Heart right ventricle (tissue), 16 donors: ENCODE data around the gene MRPS18A. TPM values are rescaled to one million over a fixed set of nuclear protein-coding genes. Genes with fewer than 3 reads are reported as not detected.

ENCODE experiments used
- ATAC-seq, 8 donors: fragments of 200-7000 bp; cut with Tn5 transposase; one replicate each; pipeline ENCODE4 v1.9.1; 2020; ENCODE audit warnings: mild to moderate bottlenecking in 8 of 8, moderate library complexity in 8 of 8, moderate number of reproducible peaks in 1 of 8
- DNase-seq, 2 donors: peaks; one replicate each; pipeline ENCODE4 v3.0.0-alpha.2; 2020
- H3K27ac ChIP-seq, 10 donors: fragments of 200-600 bp; sonication (generic) in 2 of 10; one replicate each; pipeline versions ENCODE4 v1.5.0 to v1.8.0; 2020 to 2022; ENCODE audit warnings: mild to moderate bottlenecking in 3 of 10
- H3K27me3 ChIP-seq, 7 donors: fragments of 200-600 bp; one replicate each; pipeline ENCODE4 v1.8.0; 2021 to 2022; ENCODE audit warnings: mild to moderate bottlenecking in 2 of 7
- H3K36me3 ChIP-seq, 9 donors: fragments of 200-600 bp; sonication (generic) in 1 of 9; one replicate each; pipeline versions ENCODE4 v1.5.0 to v1.8.0; 2020 to 2022; ENCODE audit warnings: mild to moderate bottlenecking in 2 of 9
- H3K4me1 ChIP-seq, 9 donors: fragments of 200-600 bp; sonication (generic) in 1 of 9; one replicate each; pipeline versions ENCODE4 v1.5.0 to v1.8.0; 2020 to 2022; ENCODE audit warnings: mild to moderate bottlenecking in 4 of 9
- H3K4me3 ChIP-seq, 10 donors: fragments of 200-600 bp; sonication (generic) in 2 of 10; one replicate each; pipeline versions ENCODE4 v1.5.0 to v1.8.0; 2020 to 2022; ENCODE audit warnings: mild to moderate bottlenecking in 7 of 10, moderate library complexity in 2 of 10
- H3K9me3 ChIP-seq, 11 donors: fragments of 200-600 bp in 10 of 11; sonication (generic) in 2 of 11; one replicate each; pipeline versions ENCODE4 v1.5.0 to v1.8.0; 2013 to 2022; ENCODE audit warnings: mild to moderate bottlenecking in 2 of 11, control low read depth in 1 of 11, moderate library complexity in 1 of 11
- WGBS, 2 donors: extraction: QIAGEN DNeasy Blood & Tissue Kit; methylation state at CpG; one replicate each; pipeline ENCODE4 v1.1.7; 2013; ENCODE audit warnings: inconsistent platforms in 1 of 2; 5-methylcytosine and 5-hydroxymethylcytosine counted together
- intact Hi-C, 10 donors: fragments of 100-400 bp; cut with DNase I; formaldehyde crosslinking; loops; one replicate each; pipeline versions ENCODE4 v1.11.1 to v1.14.2; 2022
- polyA plus RNA-seq, 2 donors: library from polyadenylated mRNA; stranded (reverse); fragments of 200-250 nt; gene quantifications; one replicate each; pipeline ENCODE4 v1.2.3, GENCODE V29; 2013
- total RNA-seq, 10 donors: library from RNA; stranded (reverse); fragmentation: NEBNext Ultra II Directional in 3 of 10; extraction: Animal tissue kit (Norgen Biotek cat#: 25700) in 3 of 10; gene quantifications; one replicate each; pipeline versions ENCODE4 v1.2.1 to v1.2.4, GENCODE V29; 2021 to 2023
- TF ChIP-seq, protein P1 (sequence below), 9 donors: fragments of 200-600 bp; sonication (generic) in 2 of 9; IDR thresholded peaks; one replicate each; pipeline versions ENCODE4 v1.5.0 to v1.8.0; 2021 to 2022; ENCODE audit warnings: antibody characterized with exemption in 9 of 9, mild to moderate bottlenecking in 5 of 9, moderate library complexity in 1 of 9
- donor health status: Arrhythmogenic right ventricular cardiomyopathy.
- donor health status: ischemic (EF 13 %, LVEDD 7.1; RV severe dilation, severe dysfunction).
- donor health status: healthy with polysubstance abuse.
- donor health status: DM: no; HTN: yes; CAD: no.
- donor health status: DM: no; HTN: no; CAD: no.
- donor health status: ischemic (EF 25% LVEDD 6.9; RV normal size, moderate dysfunction).
- donor health status: ischemic (EF 25% LVEDD 5.7; RV mildly dilated, moderate dysfunction).
- donor health status: healthy.
- donor health status: DM: yes; HTN: yes; CAD: no.
- donor health status: Ischemic cardiomyopathy.
- donor health status: ischemic (EF 35%, LVEDD 5.7; RV mildly dilated, moderate dysfunction).
- donor health status: nonischemic (EF 11% LVEDD 7.7; RV severe dilation, severe dysfunction).
- donor health status: DM: yes; HTN: yes; CAD: no.
- donor health status: PGD.
- donor health status: ischemic (EF 29% LVEDD 5.4; RV normal size, mild dysfunction).
- donor health status: nonischemic (EF 23%, LVEDD 6.1; RV moderate dilation, normal function).

MRPS18A gene
- total and polyA plus RNA-seq, 12 donors: 30.4 to 103 (median 40.6) TPM

DNA sequence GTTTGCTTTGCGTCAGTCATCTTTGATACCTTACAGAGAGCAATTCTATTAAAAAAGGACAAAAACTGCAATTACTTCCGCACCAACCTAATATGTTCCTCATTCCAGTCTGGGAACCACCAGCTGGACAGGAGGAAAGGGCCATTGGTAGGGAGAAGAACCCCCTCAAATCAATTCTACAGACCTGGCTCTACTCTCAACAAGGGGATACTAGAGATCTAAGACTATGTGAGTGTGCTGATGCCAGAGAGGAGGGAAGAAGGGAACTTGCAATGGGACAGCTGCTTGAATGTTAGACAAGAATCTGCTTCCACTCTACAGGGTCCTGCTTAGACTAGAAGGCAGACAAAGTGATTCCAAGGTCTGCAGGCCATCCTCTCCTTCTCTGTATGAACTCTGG is 13.3 kb downstream of the MRPS18A start:
- TF ChIP-seq, protein P1, sequence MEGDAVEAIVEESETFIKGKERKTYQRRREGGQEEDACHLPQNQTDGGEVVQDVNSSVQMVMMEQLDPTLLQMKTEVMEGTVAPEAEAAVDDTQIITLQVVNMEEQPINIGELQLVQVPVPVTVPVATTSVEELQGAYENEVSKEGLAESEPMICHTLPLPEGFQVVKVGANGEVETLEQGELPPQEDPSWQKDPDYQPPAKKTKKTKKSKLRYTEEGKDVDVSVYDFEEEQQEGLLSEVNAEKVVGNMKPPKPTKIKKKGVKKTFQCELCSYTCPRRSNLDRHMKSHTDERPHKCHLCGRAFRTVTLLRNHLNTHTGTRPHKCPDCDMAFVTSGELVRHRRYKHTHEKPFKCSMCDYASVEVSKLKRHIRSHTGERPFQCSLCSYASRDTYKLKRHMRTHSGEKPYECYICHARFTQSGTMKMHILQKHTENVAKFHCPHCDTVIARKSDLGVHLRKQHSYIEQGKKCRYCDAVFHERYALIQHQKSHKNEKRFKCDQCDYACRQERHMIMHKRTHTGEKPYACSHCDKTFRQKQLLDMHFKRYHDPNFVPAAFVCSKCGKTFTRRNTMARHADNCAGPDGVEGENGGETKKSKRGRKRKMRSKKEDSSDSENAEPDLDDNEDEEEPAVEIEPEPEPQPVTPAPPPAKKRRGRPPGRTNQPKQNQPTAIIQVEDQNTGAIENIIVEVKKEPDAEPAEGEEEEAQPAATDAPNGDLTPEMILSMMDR (IDR thresholded peaks at IDR 0.05): no peak
- Histone ChIP-seq H3K27me3 (no peaks in the 10 kb centered on the region), H3K4me1 (peaks cover 10 to 38% (median 17%) of the 10 kb centered on the region in 9 donors), H3K4me3 (no peak overlapping the region), H3K27ac (no peak overlapping the region), H3K36me3 (peaks cover 3 to 91% (median 52%) of the 10 kb centered on the region in 9 donors), H3K9me3 (no peaks in the 10 kb centered on the region)
- DNase-seq (no peak), ATAC-seq (no peak)
- intact Hi-C loops: no loop called here
- WGBS, 2 donors: 92 to 95% methylated on average over 2 of the region's 2 CpGs

DNA sequence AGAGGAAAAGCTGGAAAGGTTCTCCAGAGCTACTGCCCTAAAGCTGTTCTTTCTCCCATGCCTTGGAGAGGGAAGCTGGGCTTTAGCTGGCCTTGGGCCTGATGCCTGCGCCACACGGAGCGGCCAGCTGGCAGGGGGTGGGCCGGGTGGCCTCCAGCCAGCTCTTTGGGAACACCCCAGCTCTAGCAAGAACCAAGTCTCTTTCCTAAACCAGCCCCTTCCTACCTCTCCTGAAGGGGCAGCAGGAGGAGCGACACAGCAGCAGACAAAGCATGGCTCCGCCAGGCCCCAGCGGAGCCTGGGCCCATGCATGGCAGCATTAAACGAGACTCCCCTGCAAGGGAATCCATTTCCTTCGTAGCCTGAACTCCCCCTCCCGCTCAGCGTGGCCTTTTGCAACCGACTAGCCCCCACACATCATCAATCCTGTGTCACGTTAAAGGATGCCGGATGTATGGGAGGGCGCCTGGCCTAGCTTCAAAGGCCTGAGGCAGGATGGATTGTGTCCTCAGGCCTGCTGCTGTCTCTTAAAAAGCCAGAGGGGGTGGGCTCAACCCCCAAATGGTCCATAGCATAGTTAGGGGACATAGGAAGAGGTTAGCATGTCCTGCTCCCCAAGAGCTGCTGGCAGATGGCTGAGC is 14.0 kb downstream of the MRPS18A start:
- no peaks in the 10 kb centered on the region for H3K9me3 ChIP-seq
- H3K36me3 ChIP-seq: peaks cover 3 to 83% (median 45%) of the 10 kb centered on the region in 9 donors
- TF ChIP-seq, protein P1 (IDR thresholded peaks at IDR 0.05): no peak
- WGBS, 2 donors: 81 to 83% methylated on average over 15 of the region's 15 CpGs
- H3K27me3 ChIP-seq: no peaks in the 10 kb centered on the region
- DNase-seq (no peak), ATAC-seq (no peak)
- H3K4me1 ChIP-seq: peaks cover 17 to 46% (median 24%) of the 10 kb centered on the region in 9 donors
- intact Hi-C loops: no loop called here
- H3K27ac ChIP-seq: no peak overlapping the region
- no peak overlapping the region for H3K4me3 ChIP-seq

DNA sequence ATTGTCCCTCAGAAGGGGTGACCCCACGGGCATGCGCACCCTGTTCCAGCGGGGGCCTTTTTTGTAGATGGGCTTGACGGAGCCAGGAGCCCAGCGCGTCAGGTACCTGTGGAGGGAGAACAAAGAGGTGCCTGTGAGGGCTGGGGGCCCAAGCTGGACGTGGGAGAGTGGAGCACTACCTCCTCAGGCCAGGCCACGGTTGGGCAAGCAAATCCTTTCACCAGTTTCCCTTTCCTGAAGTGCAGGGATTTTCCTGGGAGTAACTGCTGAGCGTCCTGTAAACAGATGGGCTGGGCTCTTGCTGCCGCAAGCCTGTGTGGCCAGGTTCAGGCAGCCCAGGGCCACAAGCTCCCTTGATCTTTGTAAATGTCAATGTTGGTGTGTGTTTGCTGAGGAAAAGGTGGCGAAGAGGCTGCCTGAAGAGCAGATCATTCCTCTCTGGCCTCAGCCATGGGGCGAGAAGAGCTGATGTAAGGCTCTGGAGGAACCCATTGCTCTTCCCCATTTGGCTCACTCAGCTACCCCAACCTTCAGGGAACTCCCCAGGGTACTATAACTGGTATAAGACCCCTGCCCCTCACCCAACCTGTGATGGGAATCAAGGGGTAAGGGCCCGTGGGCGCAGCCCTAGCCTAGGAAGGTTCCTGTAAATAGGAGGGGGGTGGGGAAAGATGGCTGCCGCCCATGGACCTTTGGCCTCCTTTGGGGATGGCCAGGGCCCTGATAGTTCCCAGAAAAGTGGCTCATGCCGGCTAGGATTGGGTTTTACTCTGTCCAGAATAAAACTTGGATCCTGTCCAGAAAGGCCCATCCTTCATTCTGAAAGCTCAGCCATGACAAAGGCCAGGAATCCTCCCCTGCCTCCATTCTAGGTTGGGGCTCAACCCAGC is 15.5 kb downstream of the MRPS18A start:
- Histone ChIP-seq H3K27me3 (no peaks in the 10 kb centered on the region), H3K4me3 (no peak overlapping the region), H3K27ac (peak overlapping the region in 2 of 10 donors; percentile 5 to 85), H3K9me3 (no peaks in the 10 kb centered on the region), H3K4me1 (peaks cover 26 to 57% (median 39%) of the 10 kb centered on the region in 9 donors), H3K36me3 (peaks cover 0 to 68% (median 34%) of the 10 kb centered on the region in 9 donors)
- no peak for ATAC-seq
- TF ChIP-seq, protein P1 (IDR thresholded peaks at IDR 0.05): no peak
- DNase-seq: no peak
- 83 to 87% methylated on average over 16 of the region's 16 CpGs for WGBS, 2 donors
- intact Hi-C loops: no loop called here

DNA sequence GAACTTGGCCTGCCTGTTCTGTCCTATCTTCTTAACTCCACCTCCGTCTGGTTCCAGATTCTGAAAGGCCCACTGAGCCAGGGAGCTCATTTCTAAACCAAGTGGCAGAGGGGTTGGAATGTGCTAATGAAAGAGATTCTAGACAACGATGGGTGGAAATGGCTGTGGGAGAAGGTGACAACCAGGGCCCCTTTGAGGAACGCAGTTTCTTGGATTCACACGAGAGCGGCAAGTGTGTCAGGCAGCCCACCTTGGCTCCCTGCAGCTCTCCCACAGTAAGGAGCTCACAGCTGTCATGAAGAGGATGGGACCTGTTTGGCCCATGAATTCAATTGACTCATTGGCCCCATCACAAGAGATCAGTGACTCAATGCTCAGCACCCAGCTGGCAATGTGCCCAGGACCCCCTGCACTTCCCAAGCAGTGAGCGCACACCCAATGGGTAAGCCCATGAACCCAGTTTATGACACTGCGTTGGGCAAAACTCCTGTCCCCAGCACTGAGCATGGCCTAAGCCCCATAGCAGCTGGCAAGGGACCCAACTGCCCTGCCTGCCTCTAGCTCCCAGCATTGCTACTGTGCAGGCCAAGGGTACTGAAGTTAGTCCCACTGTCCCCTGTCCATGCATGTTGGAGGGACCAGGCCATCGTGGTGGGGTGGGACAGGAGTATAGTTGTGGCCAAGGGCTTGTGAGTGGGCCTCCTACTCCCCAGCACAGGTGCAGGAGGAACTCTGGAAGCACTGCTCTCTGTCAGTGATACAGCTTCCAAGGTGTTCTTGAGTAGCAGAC is 16.4 kb downstream of the MRPS18A start:
- ATAC-seq (no peak), DNase-seq (no peak)
- Histone ChIP-seq H3K4me3 (no peak overlapping the region), H3K36me3 (peaks cover 0 to 60% (median 34%) of the 10 kb centered on the region in 9 donors), H3K4me1 (peaks cover 26 to 51% (median 41%) of the 10 kb centered on the region in 9 donors), H3K27ac (peak overlapping the region in 6 of 10 donors; percentile 65 to 85 (median 81)), H3K9me3 (no peaks in the 10 kb centered on the region), H3K27me3 (no peaks in the 10 kb centered on the region)
- TF ChIP-seq, protein P1 (IDR thresholded peaks at IDR 0.05): no peak
- intact Hi-C loops: no loop called here
- 90 to 94% methylated on average over 8 of the region's 8 CpGs for WGBS, 2 donors
